Sciatic nerve (tissue), 2 donors: ENCODE data around the gene TCOF1. TPM values are rescaled to one million over a fixed set of nuclear protein-coding genes. Genes with fewer than 3 reads are reported as not detected.
"Not testable (repeated sequence)": the region's sequence is repeated elsewhere in the genome, so short reads cannot be mapped to it uniquely, and the experiment has no call there.

Experiments used
- ATAC-seq: fragments of 200-7000 bp; cut with Tn5 transposase; one replicate; pipeline ENCODE4 v1.9.1; 2020; ENCODE audit warnings: mild to moderate bottlenecking, moderate library complexity
- DNase-seq: peaks from one replicate; pipeline ENCODE4 v3.0.0-alpha.2; 2020; ENCODE audit warnings: low spot score
- intact Hi-C: fragments of 100-400 bp; cut with DNase I; formaldehyde crosslinking; loops from one replicate; pipeline ENCODE4 v1.14.2; 2022
- total RNA-seq: library from RNA; stranded (reverse); fragmentation: NEBNext Ultra II Directional; extraction: Animal tissue kit (Norgen Biotek cat#: 25700); gene quantifications from one replicate; pipeline ENCODE4 v1.2.1, GENCODE V29; 2021
- donor health status: DM: no; HTN: no; CAD: no.
- donor health status: DM: no; HTN: no; CAD: no.

The TCOF1 gene
- total RNA-seq, 1 donor from 2014 or later, result 30.0 TPM

GRCh38 chr5:150409638-150410523 is 52.4 kb downstream of the TCOF1 start:
- intact Hi-C loops, result no loop called here
- DNase-seq (peak; percentile 83), ATAC-seq (peak; percentile 92)

- intact Hi-C loops, result no loop called here
- DNase-seq (peak; percentile 78), ATAC-seq (peak; percentile 86)
Observed at GRCh38 chr5:150410524-150411244, 53.2 kb downstream of the TCOF1 start.

- no peak for DNase-seq
- ATAC-seq, result peak; percentile 5
- intact Hi-C loops, result no loop called here
Observed at GRCh38 chr5:150411245-150411979, 53.9 kb downstream of the TCOF1 start.

GRCh38 chr5:150412319-150413175 is 55.0 kb downstream of the TCOF1 start, which contains the start of gene CD74:
Gene CD74, minus strand, starts transcription at chr5:150412910. Its CDS starts 161 bp downstream, at chr5:150412749.
- DNase-seq (peak; percentile 86), ATAC-seq (peak; percentile 77)
- intact Hi-C loops, result no loop called here

- no peak for DNase-seq
- no peak for ATAC-seq
- intact Hi-C loops, result no loop called here
Observed at GRCh38 chr5:150413176-150413901, 55.8 kb downstream of the TCOF1 start.

GRCh38 chr5:150413902-150414790 is 56.6 kb downstream of the TCOF1 start:
- intact Hi-C loops, DNase-seq, ATAC-seq: not testable (repeated sequence)

GRCh38 chr5:150419630-150420270 is 62.3 kb downstream of the TCOF1 start:
- DNase-seq (no peak), ATAC-seq (no peak)
- intact Hi-C loops, result no loop called here

GRCh38 chr5:150422075-150422474 is 64.6 kb downstream of the TCOF1 start:
- intact Hi-C loops, result no loop called here
- no peak for DNase-seq
- no peak for ATAC-seq

- ATAC-seq, result no peak
- no peak for DNase-seq
- intact Hi-C loops, result no loop called here
Observed at GRCh38 chr5:150422758-150423157, 65.3 kb downstream of the TCOF1 start.

- ATAC-seq, DNase-seq, intact Hi-C loops: not testable (repeated sequence)
Observed at GRCh38 chr5:150426165-150426564, 68.7 kb downstream of the TCOF1 start.

GRCh38 chr5:150428106-150428876 is 70.8 kb downstream of the TCOF1 start:
- ATAC-seq (peak; percentile 83), DNase-seq (peak; percentile 76)
- intact Hi-C loops, result no loop called here

- intact Hi-C loops, result no loop called here
- no peak for ATAC-seq
- no peak for DNase-seq
Observed at GRCh38 chr5:150428978-150429377, 71.5 kb downstream of the TCOF1 start.

GRCh38 chr5:150429410-150429873 is 71.9 kb downstream of the TCOF1 start:
- intact Hi-C loops, result no loop called here
- ATAC-seq, result no peak

GRCh38 chr5:150431048-150431447 is 73.6 kb downstream of the TCOF1 start:
- DNase-seq (no peak), ATAC-seq (no peak)
- intact Hi-C loops, result no loop called here

More at GRCh38 chr5:150429410-150429873, 71.9 kb downstream of the TCOF1 start:
- DNase-seq, result no peak

- intact Hi-C loops, result no loop called here
- DNase-seq, result no peak
Observed at GRCh38 chr5:150431574-150431973, 74.1 kb downstream of the TCOF1 start.

More at GRCh38 chr5:150431574-150431973, 74.1 kb downstream of the TCOF1 start:
- no peak for ATAC-seq
